Type B pancreatic cell (in vitro differentiated cells): ENCODE measurements around the gene NACC1. TPM values are rescaled to one million over a fixed set of nuclear protein-coding genes. Genes with fewer than 3 reads are reported as not detected.

Experiments used
- DNase-seq: peaks from one replicate; pipeline ENCODE4 v3.0.0; 2021; ENCODE audit warnings: mixed read lengths; ENCODE audit not compliant: unreplicated experiment; ENCODE audit errors: extremely low spot score
- H3K27ac Mint-ChIP-seq: 2 replicates; pipeline ENCODE4 v1.8.0; 2021; ENCODE audit warnings: mild to moderate bottlenecking, mixed read lengths
- H3K27me3 Mint-ChIP-seq: 2 replicates; pipeline ENCODE4 v1.8.0; 2021; ENCODE audit warnings: mixed read lengths
- H3K36me3 Mint-ChIP-seq: 2 replicates; pipeline ENCODE4 v1.8.0; 2021; ENCODE audit warnings: mixed read lengths
- H3K4me1 Mint-ChIP-seq: one replicate; pipeline ENCODE4 v1.8.0; 2021; ENCODE audit warnings: mixed read lengths; ENCODE audit not compliant: unreplicated experiment
- H3K4me3 Mint-ChIP-seq: 2 replicates; pipeline ENCODE4 v1.8.0; 2021; ENCODE audit warnings: mild to moderate bottlenecking, mixed read lengths
- H3K9me3 Mint-ChIP-seq: 2 replicates; pipeline ENCODE4 v1.8.0; 2021; ENCODE audit warnings: mixed read lengths
- CTCF ChIP-seq: fragments of 200-600 bp; sonication (generic); conservative IDR thresholded peaks from 2 replicates; pipeline ENCODE4 v1.5.0; 2021; ENCODE audit warnings: antibody characterized with exemption, mild to moderate bottlenecking
- total RNA-seq: library from RNA; stranded (reverse); gene quantifications from 2 replicates; pipeline ENCODE4 v1.2.1, GENCODE V29; 2021; ENCODE audit warnings: low replicate concordance

The NACC1 gene
- total RNA-seq, 1 donor from 2014 or later: 66.8 TPM

- peaks cover 17% of the 10 kb centered on the region for H3K4me1 Mint-ChIP-seq
- TF ChIP-seq CTCF: no peak
- H3K9me3 Mint-ChIP-seq: no peaks in the 10 kb centered on the region
- peaks cover 8% of the 10 kb centered on the region for H3K36me3 Mint-ChIP-seq
- no peak overlapping the region for H3K4me3 Mint-ChIP-seq
- no peak overlapping the region for H3K27ac Mint-ChIP-seq
- no peaks in the 10 kb centered on the region for H3K27me3 Mint-ChIP-seq
- DNase-seq: no peak
Measured at GRCh38 chr19:13133241-13133870, 15.3 kb downstream of the NACC1 start.

- DNase-seq: no peak
- peaks cover 8% of the 10 kb centered on the region for H3K36me3 Mint-ChIP-seq
- H3K9me3 Mint-ChIP-seq: no peaks in the 10 kb centered on the region
- H3K4me1 Mint-ChIP-seq: peaks cover 11% of the 10 kb centered on the region
- no peaks in the 10 kb centered on the region for H3K27me3 Mint-ChIP-seq
- no peak for TF ChIP-seq CTCF
- H3K4me3 Mint-ChIP-seq: no peak overlapping the region
- H3K27ac Mint-ChIP-seq: no peak overlapping the region
Measured at GRCh38 chr19:13134626-13135025, 16.6 kb downstream of the NACC1 start.

GRCh38 chr19:13135068-13136062, 17.3 kb downstream of the NACC1 start:
- no peak for TF ChIP-seq CTCF
- Mint-ChIP-seq H3K36me3 (peaks cover 8% of the 10 kb centered on the region), H3K4me1 (peaks cover 11% of the 10 kb centered on the region), H3K27me3 (no peaks in the 10 kb centered on the region), H3K4me3 (no peak overlapping the region), H3K27ac (no peak overlapping the region), H3K9me3 (no peaks in the 10 kb centered on the region)
- no peak for DNase-seq

GRCh38 chr19:13137290-13137794, 19.3 kb downstream of the NACC1 start:
- no peak for DNase-seq
- no peak for TF ChIP-seq CTCF
- Mint-ChIP-seq H3K4me3 (no peak overlapping the region), H3K27me3 (no peaks in the 10 kb centered on the region), H3K4me1 (peaks cover 11% of the 10 kb centered on the region), H3K27ac (no peak overlapping the region), H3K9me3 (no peaks in the 10 kb centered on the region), H3K36me3 (peaks cover 11% of the 10 kb centered on the region)

GRCh38 chr19:13138171-13138915, 20.3 kb downstream of the NACC1 start:
- Mint-ChIP-seq H3K4me3 (no peak overlapping the region), H3K27ac (no peak overlapping the region), H3K36me3 (peaks cover 6% of the 10 kb centered on the region), H3K4me1 (peaks cover 3% of the 10 kb centered on the region), H3K9me3 (no peaks in the 10 kb centered on the region), H3K27me3 (no peaks in the 10 kb centered on the region)
- TF ChIP-seq CTCF: no peak
- no peak for DNase-seq
